Endodermal cell (in vitro differentiated cells): ENCODE data around the gene SPATA46. TPM values are rescaled to one million over a fixed set of nuclear protein-coding genes. Genes with fewer than 3 reads are reported as not detected.

ENCODE experiments used
- DNase-seq: peaks from one replicate; pipeline ENCODE4 v3.0.0-alpha.2; 2017
- H3K27ac ChIP-seq: 2 replicates; pipeline ENCODE4 v1.5.1; 2013; ENCODE audit warnings: mild to moderate bottlenecking, low read depth, low read length, moderate library complexity
- H3K27me3 ChIP-seq: 2 replicates; pipeline ENCODE4 v1.6.1; 2013; ENCODE audit warnings: mild to moderate bottlenecking, low read length, moderate library complexity; ENCODE audit not compliant: insufficient read depth, control insufficient read depth, poor library complexity, severe bottlenecking
- H3K36me3 ChIP-seq: 2 replicates; pipeline ENCODE4 v1.7.0; 2013; ENCODE audit warnings: mild to moderate bottlenecking, low read length, moderate library complexity; ENCODE audit not compliant: control insufficient read depth, insufficient read depth
- H3K4me1 ChIP-seq: one replicate; pipeline ENCODE4 v1.7.0; 2013; ENCODE audit warnings: low read length; ENCODE audit not compliant: control insufficient read depth, insufficient read depth
- H3K4me3 ChIP-seq: 2 replicates; pipeline ENCODE4 v1.5.1; 2013; ENCODE audit warnings: mild to moderate bottlenecking, low read length, moderate library complexity
- H3K9ac ChIP-seq: 2 replicates; pipeline ENCODE4 v1.6.1; 2013; ENCODE audit warnings: mild to moderate bottlenecking, low read length, moderate library complexity; ENCODE audit not compliant: poor library complexity, severe bottlenecking; ENCODE audit errors: extremely low read depth
- H3K9me3 ChIP-seq: 2 replicates; pipeline ENCODE4 v1.6.1; 2013; ENCODE audit warnings: mild to moderate bottlenecking, low read length, moderate library complexity; ENCODE audit not compliant: control insufficient read depth
- H3K27ac Mint-ChIP-seq: 2 replicates; pipeline ENCODE4 v1.8.0; 2020; ENCODE audit warnings: mixed read lengths
- H3K27me3 Mint-ChIP-seq: 2 replicates; pipeline ENCODE4 v1.8.0; 2021; ENCODE audit warnings: mild to moderate bottlenecking, mixed read lengths; ENCODE audit not compliant: insufficient read depth
- H3K36me3 Mint-ChIP-seq: 2 replicates; pipeline ENCODE4 v1.8.0; 2020; ENCODE audit warnings: low read depth, mixed read lengths
- H3K4me1 Mint-ChIP-seq: 2 replicates; pipeline ENCODE4 v1.8.0; 2020; ENCODE audit warnings: mixed read lengths
- H3K4me3 Mint-ChIP-seq: 2 replicates; pipeline ENCODE4 v1.8.0; 2020; ENCODE audit warnings: mild to moderate bottlenecking, moderate library complexity, mixed read lengths
- H3K9me3 Mint-ChIP-seq: 2 replicates; pipeline ENCODE4 v1.8.0; 2020; ENCODE audit warnings: mild to moderate bottlenecking, mixed read lengths
- CTCF ChIP-seq: fragments of 200-600 bp; sonication (generic); conservative IDR thresholded peaks from 2 replicates; pipeline ENCODE4 v1.5.0; 2021; ENCODE audit warnings: antibody characterized with exemption, mild to moderate bottlenecking
- WGBS, 2 experiments: methylation state at CpG; one replicate each; pipeline versions ENCODE4 v1.1.5 to v1.1.7; 2013; ENCODE audit warnings: missing lambda C conversion rate in 2 of 2, mixed read lengths in 1 of 2; ENCODE audit not compliant: insufficient coverage in 1 of 2, insufficient read length in 1 of 2; 5-methylcytosine and 5-hydroxymethylcytosine counted together
- total RNA-seq, 2 donors: library from RNA; stranded (reverse); fragmentation: NEBNext Ultra II Directional in 1 of 2; extraction: Animal tissue kit (Norgen Biotek cat#: 25700) in 1 of 2; gene quantifications; 2 replicates in 1 of 2; 3 replicates in 1 of 2; pipeline ENCODE4 v1.2.1, GENCODE V29; 2021

SPATA46 gene
- total RNA-seq, 2 donors from 2014 or later = not detected

GRCh38 chr1:162374406-162374805 lies 2.2 kb downstream of the SPATA46 start:
- TF ChIP-seq CTCF = no peak
- Mint-ChIP-seq H3K36me3 (no peaks in the 10 kb centered on the region), H3K4me1 (peaks cover 30% of the 10 kb centered on the region), H3K27me3 (peaks cover 37% of the 10 kb centered on the region), H3K4me3 (no peak overlapping the region), H3K27ac (peak overlapping the region; percentile 45), H3K9me3 (no peaks in the 10 kb centered on the region)
- no peaks in the 10 kb centered on the region for H3K36me3 ChIP-seq
- DNase-seq = no peak
- H3K27ac ChIP-seq = no peak overlapping the region
- peaks cover 19% of the 10 kb centered on the region for H3K27me3 ChIP-seq
- H3K9ac ChIP-seq = no peak overlapping the region
- no peaks in the 10 kb centered on the region for H3K9me3 ChIP-seq
- H3K4me3 ChIP-seq = no peak overlapping the region
- peaks cover 12% of the 10 kb centered on the region for H3K4me1 ChIP-seq
- 91 to 100% methylated on average over 6 to 9 of the region's 9 CpGs for WGBS, 2 experiments

GRCh38 chr1:162373541-162374260 lies 3.0 kb downstream of the SPATA46 start:
- H3K9me3 Mint-ChIP-seq = no peaks in the 10 kb centered on the region
- H3K9me3 ChIP-seq = no peaks in the 10 kb centered on the region
- peaks cover 19% of the 10 kb centered on the region for H3K27me3 ChIP-seq
- no peak overlapping the region for H3K27ac Mint-ChIP-seq
- no peak for TF ChIP-seq CTCF
- no peak overlapping the region for H3K9ac ChIP-seq
- no peak for DNase-seq
- peaks cover 12% of the 10 kb centered on the region for H3K4me1 ChIP-seq
- no peak overlapping the region for H3K4me3 ChIP-seq
- 96 to 97% methylated on average over 5 to 8 of the region's 8 CpGs for WGBS, 2 experiments
- peaks cover 32% of the 10 kb centered on the region for H3K27me3 Mint-ChIP-seq
- no peak overlapping the region for H3K27ac ChIP-seq
- no peak overlapping the region for H3K4me3 Mint-ChIP-seq
- peaks cover 30% of the 10 kb centered on the region for H3K4me1 Mint-ChIP-seq
- no peaks in the 10 kb centered on the region for H3K36me3 ChIP-seq
- H3K36me3 Mint-ChIP-seq = no peaks in the 10 kb centered on the region

GRCh38 chr1:162373072-162373427 lies 3.6 kb downstream of the SPATA46 start:
- H3K9me3 ChIP-seq = no peaks in the 10 kb centered on the region
- H3K27me3 Mint-ChIP-seq = peaks cover 28% of the 10 kb centered on the region
- peak; percentile 7 for TF ChIP-seq CTCF

More at GRCh38 chr1:162373072-162373427, 3.6 kb downstream of the SPATA46 start:
- Histone ChIP-seq H3K4me1 (peaks cover 12% of the 10 kb centered on the region), H3K4me3 (no peak overlapping the region), H3K27me3 (peaks cover 19% of the 10 kb centered on the region), H3K36me3 (no peaks in the 10 kb centered on the region), H3K27ac (no peak overlapping the region), H3K9ac (no peak overlapping the region)
- WGBS, 2 experiments = 84% methylated on average over 1 of the region's 1 CpG; no CpG with 5 or more reads in 1 of the 2 experiments
- Mint-ChIP-seq H3K4me1 (peaks cover 30% of the 10 kb centered on the region), H3K4me3 (no peak overlapping the region), H3K27ac (no peak overlapping the region), H3K9me3 (no peaks in the 10 kb centered on the region), H3K36me3 (no peaks in the 10 kb centered on the region)
- no peak for DNase-seq
